AG09319 (cell line): Measurements from ENCODE around the gene MBLAC1.
A peak's percentile ranks its signal among the peaks of the same experiment; 100 is the strongest.

ENCODE experiments used
- DNase-seq: peaks from one replicate; pipeline ENCODE4 v3.0.0-alpha.2; 2010; ENCODE audit warnings: low read depth; ENCODE audit errors: extremely low read depth
- TF ChIP-seq, protein P1 (sequence below): IDR thresholded peaks from 2 replicates; pipeline ENCODE4 v1.5.1; 2011; ENCODE audit warnings: low read depth, mild to moderate bottlenecking, inconsistent platforms, low read length, moderate library complexity

Gene MBLAC1

DNA sequence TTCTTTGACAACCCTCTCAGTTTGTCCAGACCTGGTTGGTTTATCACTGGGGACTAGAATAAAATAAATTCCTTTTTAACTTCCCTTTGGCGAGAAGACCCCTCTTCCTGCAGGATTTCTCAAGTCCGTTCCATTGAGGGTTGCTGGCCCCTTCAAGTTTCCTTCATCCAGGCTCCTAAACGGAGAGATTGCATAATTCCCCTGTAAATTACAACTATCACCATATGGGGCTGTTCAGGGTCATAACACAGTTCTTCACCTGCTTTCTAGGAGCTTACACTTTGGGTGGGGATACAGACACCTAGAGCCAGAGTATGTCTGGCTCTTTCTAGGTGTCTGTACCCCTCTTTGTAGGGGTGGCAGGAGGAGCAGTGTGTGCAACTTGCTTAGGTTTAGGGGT is 41.3 kb upstream of the MBLAC1 start:
- DNase-seq: no peak

DNA sequence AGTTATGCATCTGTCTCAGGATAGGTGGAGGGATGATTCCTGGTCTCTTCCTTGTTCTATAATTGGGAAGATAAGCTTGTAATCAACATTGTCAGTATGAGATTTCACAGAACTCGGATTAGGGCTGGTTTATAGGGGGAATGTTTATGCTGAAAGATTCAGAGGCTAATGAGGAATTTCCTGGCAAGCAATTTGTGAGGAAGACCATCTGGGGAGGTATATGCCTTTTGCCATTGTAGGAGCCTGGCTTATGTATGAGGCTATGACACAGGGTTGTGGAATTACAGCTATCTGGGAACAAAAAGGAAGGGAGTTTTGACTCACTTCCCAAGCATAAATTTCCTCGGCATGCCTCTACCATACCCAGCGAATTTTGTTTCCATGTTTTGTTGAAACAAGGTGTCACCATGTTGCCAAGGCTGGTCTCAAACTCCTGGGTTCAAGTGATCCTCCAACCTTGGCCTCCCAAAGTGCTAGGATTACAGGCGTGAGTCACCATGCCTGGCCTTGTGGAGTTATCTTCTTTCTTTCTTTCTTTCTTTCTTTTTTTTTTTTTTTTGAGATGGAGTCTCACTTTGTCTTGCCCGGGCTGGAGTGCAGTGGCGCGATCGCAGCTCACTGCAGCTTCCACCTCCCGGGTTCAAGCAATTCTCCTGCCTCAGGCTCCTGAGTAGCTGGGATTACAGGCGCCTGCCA is 39.6 kb upstream of the MBLAC1 start:
- TF ChIP-seq, protein P1, sequence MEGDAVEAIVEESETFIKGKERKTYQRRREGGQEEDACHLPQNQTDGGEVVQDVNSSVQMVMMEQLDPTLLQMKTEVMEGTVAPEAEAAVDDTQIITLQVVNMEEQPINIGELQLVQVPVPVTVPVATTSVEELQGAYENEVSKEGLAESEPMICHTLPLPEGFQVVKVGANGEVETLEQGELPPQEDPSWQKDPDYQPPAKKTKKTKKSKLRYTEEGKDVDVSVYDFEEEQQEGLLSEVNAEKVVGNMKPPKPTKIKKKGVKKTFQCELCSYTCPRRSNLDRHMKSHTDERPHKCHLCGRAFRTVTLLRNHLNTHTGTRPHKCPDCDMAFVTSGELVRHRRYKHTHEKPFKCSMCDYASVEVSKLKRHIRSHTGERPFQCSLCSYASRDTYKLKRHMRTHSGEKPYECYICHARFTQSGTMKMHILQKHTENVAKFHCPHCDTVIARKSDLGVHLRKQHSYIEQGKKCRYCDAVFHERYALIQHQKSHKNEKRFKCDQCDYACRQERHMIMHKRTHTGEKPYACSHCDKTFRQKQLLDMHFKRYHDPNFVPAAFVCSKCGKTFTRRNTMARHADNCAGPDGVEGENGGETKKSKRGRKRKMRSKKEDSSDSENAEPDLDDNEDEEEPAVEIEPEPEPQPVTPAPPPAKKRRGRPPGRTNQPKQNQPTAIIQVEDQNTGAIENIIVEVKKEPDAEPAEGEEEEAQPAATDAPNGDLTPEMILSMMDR: no peak
- peak; percentile 87 for DNase-seq

More for the DNA sequence above, 41.3 kb upstream of the MBLAC1 start:
- TF ChIP-seq, protein P1: no peak

DNA sequence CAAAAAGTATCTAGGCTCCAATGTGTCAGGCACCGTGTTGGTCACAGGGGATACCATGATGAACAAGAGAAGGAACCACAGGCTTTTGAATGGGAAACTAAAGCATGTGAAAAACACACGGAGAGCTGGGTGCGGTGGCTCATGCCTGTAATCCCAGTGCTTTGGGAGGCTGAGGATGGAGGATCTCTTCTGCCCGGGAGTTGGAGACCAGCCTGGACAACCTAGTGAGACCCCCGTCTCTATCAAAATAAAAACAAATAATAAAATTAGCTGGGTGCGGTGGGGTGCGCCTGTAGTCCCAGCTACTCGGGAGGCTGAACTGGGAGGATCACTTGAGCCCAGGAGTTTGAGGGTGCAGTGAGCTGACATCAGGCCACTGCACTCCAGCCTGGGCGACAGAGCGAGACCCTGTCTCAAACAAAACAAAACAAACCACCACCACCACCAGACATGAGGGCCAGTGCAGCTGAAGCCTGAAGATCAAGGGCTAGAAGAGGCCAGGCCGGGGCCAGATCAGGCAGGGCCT is 38.6 kb upstream of the MBLAC1 start:
- DNase-seq: no peak
- TF ChIP-seq, protein P1: no peak

DNA sequence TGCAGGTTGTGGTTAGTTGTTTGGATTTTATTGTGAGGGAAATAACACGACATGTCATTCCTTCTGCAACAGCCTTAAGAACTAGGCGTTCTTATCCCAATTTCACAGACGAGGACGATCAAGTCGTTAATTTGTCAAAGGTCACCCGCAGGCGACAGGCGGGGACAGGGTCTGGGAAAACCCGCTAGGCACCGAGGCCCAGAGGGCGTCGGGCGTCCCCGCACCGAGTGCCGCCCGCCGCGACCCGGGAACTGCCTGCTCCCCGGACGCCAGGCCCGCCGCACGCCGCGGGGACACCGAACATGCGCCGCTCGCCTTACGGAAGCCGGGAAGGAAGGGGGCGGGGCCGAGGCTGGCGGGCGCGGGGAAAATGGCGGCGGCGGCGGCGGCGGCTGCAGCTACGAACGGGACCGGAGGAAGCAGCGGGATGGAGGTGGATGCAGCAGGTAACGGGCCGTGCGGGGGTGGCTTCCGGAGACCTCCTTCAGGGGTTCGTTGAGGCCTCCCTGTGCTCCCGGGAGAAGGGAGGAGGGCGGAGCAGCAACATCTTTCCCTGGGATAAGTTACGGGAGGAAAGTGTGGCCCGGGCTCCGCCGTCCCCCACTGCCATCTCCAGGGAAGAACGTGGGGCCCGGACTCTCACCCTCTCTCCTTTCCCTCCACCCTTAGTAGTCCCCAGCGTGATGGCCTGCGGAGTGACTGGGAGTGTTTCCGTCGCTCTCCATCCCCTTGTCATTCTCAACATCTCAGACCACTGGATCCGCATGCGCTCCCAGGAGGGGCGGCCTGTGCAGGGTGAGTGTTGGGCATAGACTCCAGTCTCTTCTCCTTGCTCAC is 37.9 kb upstream of the MBLAC1 start, which contains the start of gene COPS6:
Gene COPS6 (plus strand): TSS at position 349 of the 837 bp plus-strand sequence. CDS start 22 bp downstream, at position 371.
- no peak for DNase-seq
- TF ChIP-seq, protein P1: no peak

DNA sequence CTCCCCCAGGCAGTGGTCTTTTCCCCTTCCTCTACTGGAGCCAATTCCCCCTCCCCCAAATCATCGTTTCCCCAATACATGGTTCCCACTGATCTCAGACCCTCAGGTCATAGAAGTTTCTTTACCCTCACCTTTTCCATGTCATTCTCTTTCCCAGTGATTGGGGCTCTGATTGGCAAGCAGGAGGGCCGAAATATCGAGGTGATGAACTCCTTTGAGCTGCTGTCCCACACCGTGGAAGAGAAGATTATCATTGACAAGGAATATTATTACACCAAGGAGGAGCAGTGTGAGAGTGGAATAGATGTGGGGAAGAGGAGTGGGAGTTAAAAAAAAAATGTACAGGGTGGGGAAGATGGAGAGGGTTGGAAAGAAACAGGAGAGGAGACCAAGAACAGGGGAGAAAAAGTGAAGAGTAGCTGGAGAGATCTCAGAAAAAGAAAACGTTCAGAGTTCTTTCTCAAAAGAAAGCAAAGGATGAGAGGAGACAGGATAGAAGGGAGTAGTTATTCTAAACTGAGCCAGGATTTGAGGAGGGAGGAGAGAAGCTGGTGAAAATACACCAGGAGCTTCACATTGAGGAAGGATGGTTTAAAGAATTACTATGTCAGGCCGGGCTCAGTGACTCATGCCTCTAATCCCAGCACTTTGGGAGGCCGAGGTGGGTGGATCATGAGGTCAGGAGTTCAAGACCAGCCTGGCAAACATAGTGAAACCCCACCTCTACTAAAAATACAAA is 37.1 kb upstream of the MBLAC1 start:
- no peak for DNase-seq
- TF ChIP-seq, protein P1: no peak

DNA sequence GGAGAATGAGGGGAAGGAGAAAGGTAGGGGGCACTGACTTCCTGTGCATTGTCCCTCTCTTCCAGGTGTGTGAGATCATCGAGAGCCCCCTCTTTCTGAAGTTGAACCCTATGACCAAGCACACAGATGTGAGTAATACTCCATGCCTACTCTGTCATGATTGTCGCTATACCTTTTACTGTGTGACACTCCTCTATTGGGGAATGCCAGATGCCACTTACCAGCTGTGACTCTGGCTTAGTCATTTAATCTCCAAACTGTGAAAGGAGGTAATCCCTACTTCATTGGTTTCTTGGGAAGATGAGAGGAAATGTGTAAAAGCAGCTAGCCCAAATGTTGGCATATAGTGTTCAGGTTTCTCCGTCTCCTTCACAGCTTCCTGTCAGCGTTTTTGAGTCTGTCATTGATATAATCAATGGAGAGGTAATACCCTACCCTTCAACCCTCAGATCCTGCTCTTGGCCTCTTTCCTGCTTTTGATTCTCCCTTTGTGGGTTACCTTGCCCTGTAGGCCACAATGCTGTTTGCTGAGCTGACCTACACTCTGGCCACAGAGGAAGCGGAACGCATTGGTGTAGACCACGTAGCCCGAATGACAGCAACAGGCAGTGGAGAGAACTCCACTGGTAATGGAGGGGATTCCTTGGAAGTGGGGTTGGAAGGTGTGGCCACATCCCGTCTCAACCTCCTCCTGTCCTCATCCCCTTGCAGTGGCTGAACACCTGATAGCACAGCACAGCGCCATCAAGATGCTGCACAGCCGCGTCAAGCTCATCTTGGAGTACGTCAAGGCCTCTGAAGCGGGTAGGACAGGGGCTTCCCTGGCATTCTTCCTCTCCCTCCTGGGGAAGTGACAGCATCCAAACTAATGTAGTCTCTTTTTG is 36.0 kb upstream of the MBLAC1 start:
- TF ChIP-seq, protein P1: no peak
- DNase-seq: no peak
